ENCODE measurements around the gene LYL1. TPM values are rescaled to one million over a fixed set of nuclear protein-coding genes. Genes with fewer than 3 reads are reported as not detected.
A peak's percentile ranks its signal among the peaks of the same experiment; 100 is the strongest.

Gene LYL1
- total and polyA plus RNA-seq, 9 of the 15 experiments (the other 6 are each of a cell fraction or from before 2014, with no cell fraction given) = 1.3 to 266 (median 34.0) TPM

- peak; percentile 99 for TF ChIP-seq TCF3 (CRISPR knock-in tag; IDR thresholded peaks at IDR 0.05)
- peak; percentile 25; the same call in 1 of the 2 replicates for TF ChIP-seq HOMEZ (CRISPR knock-in tag; IDR thresholded peaks at IDR 0.05)
- peak; percentile 62 for TF ChIP-seq ZNF41 (CRISPR knock-in tag; conservative IDR thresholded peaks at IDR 0.05)
- TF ChIP-seq, protein P1, sequence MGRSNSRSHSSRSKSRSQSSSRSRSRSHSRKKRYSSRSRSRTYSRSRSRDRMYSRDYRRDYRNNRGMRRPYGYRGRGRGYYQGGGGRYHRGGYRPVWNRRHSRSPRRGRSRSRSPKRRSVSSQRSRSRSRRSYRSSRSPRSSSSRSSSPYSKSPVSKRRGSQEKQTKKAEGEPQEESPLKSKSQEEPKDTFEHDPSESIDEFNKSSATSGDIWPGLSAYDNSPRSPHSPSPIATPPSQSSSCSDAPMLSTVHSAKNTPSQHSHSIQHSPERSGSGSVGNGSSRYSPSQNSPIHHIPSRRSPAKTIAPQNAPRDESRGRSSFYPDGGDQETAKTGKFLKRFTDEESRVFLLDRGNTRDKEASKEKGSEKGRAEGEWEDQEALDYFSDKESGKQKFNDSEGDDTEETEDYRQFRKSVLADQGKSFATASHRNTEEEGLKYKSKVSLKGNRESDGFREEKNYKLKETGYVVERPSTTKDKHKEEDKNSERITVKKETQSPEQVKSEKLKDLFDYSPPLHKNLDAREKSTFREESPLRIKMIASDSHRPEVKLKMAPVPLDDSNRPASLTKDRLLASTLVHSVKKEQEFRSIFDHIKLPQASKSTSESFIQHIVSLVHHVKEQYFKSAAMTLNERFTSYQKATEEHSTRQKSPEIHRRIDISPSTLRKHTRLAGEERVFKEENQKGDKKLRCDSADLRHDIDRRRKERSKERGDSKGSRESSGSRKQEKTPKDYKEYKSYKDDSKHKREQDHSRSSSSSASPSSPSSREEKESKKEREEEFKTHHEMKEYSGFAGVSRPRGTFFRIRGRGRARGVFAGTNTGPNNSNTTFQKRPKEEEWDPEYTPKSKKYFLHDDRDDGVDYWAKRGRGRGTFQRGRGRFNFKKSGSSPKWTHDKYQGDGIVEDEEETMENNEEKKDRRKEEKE (IDR thresholded peaks at IDR 0.05; ENCODE audit: borderline replicate concordance in 1 of 2, control insufficient read depth in 1 of 2, low read depth in 2 of 2, low read length in 1 of 2) = 0 out of 4 replicates have a peak, but pooled peaks of 1 of the 2 experiments have one; percentile 69
- TF ChIP-seq ZKSCAN3 (CRISPR knock-in tag; IDR thresholded peaks at IDR 0.05) = no peak
- TF ChIP-seq RNF219 (CRISPR knock-in tag; IDR thresholded peaks at IDR 0.05) = no peak
- TF ChIP-seq NR3C1 (CRISPR knock-in tag; IDR thresholded peaks at IDR 0.05) = 0 out of 2 replicates have a peak, but pooled peaks have one; percentile 34
- peak; percentile 70 for TF ChIP-seq RBM25 (IDR thresholded peaks at IDR 0.05; ENCODE audit: low read depth, low read length, severe bottlenecking)
- TF ChIP-seq NFIC (IDR thresholded peaks at IDR 0.05) = peak; percentile 94
- TF ChIP-seq ZSCAN32 (CRISPR knock-in tag; IDR thresholded peaks at IDR 0.05) = no peak
- TF ChIP-seq SLC30A9 (CRISPR knock-in tag; IDR thresholded peaks at IDR 0.05) = no peak
- TF ChIP-seq FOXA1 (IDR thresholded peaks at IDR 0.05; ENCODE audit: borderline replicate concordance) = no peak
- peak; percentile 65 for TF ChIP-seq MAX (CRISPR knock-in tag; IDR thresholded peaks at IDR 0.05)
- TF ChIP-seq ZNF551 (CRISPR knock-in tag; IDR thresholded peaks at IDR 0.05) = no peak
- TF ChIP-seq ZBTB1 (CRISPR knock-in tag; IDR thresholded peaks at IDR 0.05; ENCODE audit: borderline replicate concordance, low read depth) = no peak; the same call in 1 of the 2 replicates
- peak; percentile 43; the same call in 1 of the 2 replicates for TF ChIP-seq NCOA6 (IDR thresholded peaks at IDR 0.05)
- TF ChIP-seq COPS2 (conservative IDR thresholded peaks at IDR 0.05) = no peak
- TF ChIP-seq DPF2 (IDR thresholded peaks at IDR 0.05) = peak; percentile 97
- TF ChIP-seq MAFK (IDR thresholded peaks at IDR 0.05; ENCODE audit: low read length) = no peak
- TF ChIP-seq NRF1 (conservative IDR thresholded peaks at IDR 0.05 in 1 of 2, IDR thresholded peaks at IDR 0.05 in 1 of 2) = peak; percentile 78 to 81
These were observed at the start of gene LYL1 (continued) for GRCh38 chr19:13102666-13103580.

Measured in K562 (cell line).